Stimulated activated CD4-positive, alpha-beta T cell treated with anti-CD3 and anti-CD28 coated beads, Interleukin-15, amount 100 ng/mL, for 24 hours (primary cell): ENCODE measurements around the gene NGF.
"Not testable (repeated sequence)": the region's sequence is repeated elsewhere in the genome, so short reads cannot be mapped to it uniquely, and the experiment has no call there.

Experiments used
- DNase-seq: peaks from one replicate; pipeline ENCODE4 v3.0.0-alpha.2; 2020

NGF gene

GRCh38 chr1:115332813-115333608 is 5.0 kb downstream of the NGF start:
- DNase-seq = no peak

GRCh38 chr1:115331558-115332331 is 6.3 kb downstream of the NGF start:
- DNase-seq = no peak

GRCh38 chr1:115330480-115331013 is 7.5 kb downstream of the NGF start:
- no peak for DNase-seq

GRCh38 chr1:115329965-115330364 is 8.1 kb downstream of the NGF start:
- DNase-seq = no peak

GRCh38 chr1:115327270-115327669 is 10.8 kb downstream of the NGF start:
- DNase-seq = no peak

GRCh38 chr1:115326419-115326818 is 11.6 kb downstream of the NGF start:
- no peak for DNase-seq

GRCh38 chr1:115325874-115326273 is 12.2 kb downstream of the NGF start:
- DNase-seq = no peak

- no peak for DNase-seq
These were observed 13.2 kb downstream of the NGF start for GRCh38 chr1:115324649-115325420.

- no peak for DNase-seq
These were observed 14.6 kb downstream of the NGF start for GRCh38 chr1:115323366-115324004.

- DNase-seq = no peak
These were observed 15.4 kb downstream of the NGF start for GRCh38 chr1:115322631-115323030.

GRCh38 chr1:115320377-115320776 is 17.7 kb downstream of the NGF start:
- no peak for DNase-seq

GRCh38 chr1:115319706-115320105 is 18.3 kb downstream of the NGF start:
- DNase-seq = no peak

- DNase-seq = no peak
These were observed 20.7 kb downstream of the NGF start for GRCh38 chr1:115317101-115318012.

GRCh38 chr1:115314765-115315164 is 23.3 kb downstream of the NGF start:
- no peak for DNase-seq

- DNase-seq = no peak
These were observed 24.0 kb downstream of the NGF start for GRCh38 chr1:115314092-115314491.

GRCh38 chr1:115313182-115313581 is 24.9 kb downstream of the NGF start:
- DNase-seq = no peak

- no peak for DNase-seq
These were observed 25.3 kb downstream of the NGF start for GRCh38 chr1:115312742-115313141.

- DNase-seq = no peak
These were observed 26.5 kb downstream of the NGF start for GRCh38 chr1:115311474-115311989.

- no peak for DNase-seq
These were observed 27.2 kb downstream of the NGF start for GRCh38 chr1:115310581-115311473.

- not testable (repeated sequence) for DNase-seq
These were observed 28.5 kb downstream of the NGF start for GRCh38 chr1:115309504-115309903.
